ENCODE measurements around the gene MATK.

MATK gene

GRCh38 chr19:3760871-3761361, 25.3 kb downstream of the MATK start:
- TF ChIP-seq TAF1 (IDR thresholded peaks at IDR 0.05; ENCODE audit: low read depth) (no peak), TCF12 (IDR thresholded peaks at IDR 0.05; ENCODE audit: low read depth) (no peak), TEAD4 (IDR thresholded peaks at IDR 0.05) (no peak), ZBTB7A (IDR thresholded peaks at IDR 0.05; ENCODE audit: low read depth) (no peak; the same call in 1 of the 2 replicates), EGR1 (IDR thresholded peaks at IDR 0.05) (no peak), EP300 (IDR thresholded peaks at IDR 0.05; ENCODE audit: borderline replicate concordance) (no peak), CEBPB (IDR thresholded peaks at IDR 0.05) (no peak), RAD21 (IDR thresholded peaks at IDR 0.05; ENCODE audit: low read depth) (no peak), CREB1 (IDR thresholded peaks at IDR 0.05; ENCODE audit: low read depth) (no peak), FOXM1 (IDR thresholded peaks at IDR 0.05; ENCODE audit: borderline replicate concordance, low read depth) (no peak)
- TF ChIP-seq, protein P1, sequence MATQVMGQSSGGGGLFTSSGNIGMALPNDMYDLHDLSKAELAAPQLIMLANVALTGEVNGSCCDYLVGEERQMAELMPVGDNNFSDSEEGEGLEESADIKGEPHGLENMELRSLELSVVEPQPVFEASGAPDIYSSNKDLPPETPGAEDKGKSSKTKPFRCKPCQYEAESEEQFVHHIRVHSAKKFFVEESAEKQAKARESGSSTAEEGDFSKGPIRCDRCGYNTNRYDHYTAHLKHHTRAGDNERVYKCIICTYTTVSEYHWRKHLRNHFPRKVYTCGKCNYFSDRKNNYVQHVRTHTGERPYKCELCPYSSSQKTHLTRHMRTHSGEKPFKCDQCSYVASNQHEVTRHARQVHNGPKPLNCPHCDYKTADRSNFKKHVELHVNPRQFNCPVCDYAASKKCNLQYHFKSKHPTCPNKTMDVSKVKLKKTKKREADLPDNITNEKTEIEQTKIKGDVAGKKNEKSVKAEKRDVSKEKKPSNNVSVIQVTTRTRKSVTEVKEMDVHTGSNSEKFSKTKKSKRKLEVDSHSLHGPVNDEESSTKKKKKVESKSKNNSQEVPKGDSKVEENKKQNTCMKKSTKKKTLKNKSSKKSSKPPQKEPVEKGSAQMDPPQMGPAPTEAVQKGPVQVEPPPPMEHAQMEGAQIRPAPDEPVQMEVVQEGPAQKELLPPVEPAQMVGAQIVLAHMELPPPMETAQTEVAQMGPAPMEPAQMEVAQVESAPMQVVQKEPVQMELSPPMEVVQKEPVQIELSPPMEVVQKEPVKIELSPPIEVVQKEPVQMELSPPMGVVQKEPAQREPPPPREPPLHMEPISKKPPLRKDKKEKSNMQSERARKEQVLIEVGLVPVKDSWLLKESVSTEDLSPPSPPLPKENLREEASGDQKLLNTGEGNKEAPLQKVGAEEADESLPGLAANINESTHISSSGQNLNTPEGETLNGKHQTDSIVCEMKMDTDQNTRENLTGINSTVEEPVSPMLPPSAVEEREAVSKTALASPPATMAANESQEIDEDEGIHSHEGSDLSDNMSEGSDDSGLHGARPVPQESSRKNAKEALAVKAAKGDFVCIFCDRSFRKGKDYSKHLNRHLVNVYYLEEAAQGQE (IDR thresholded peaks at IDR 0.05; ENCODE audit: low read depth) = no peak
- TF ChIP-seq, protein P2, sequence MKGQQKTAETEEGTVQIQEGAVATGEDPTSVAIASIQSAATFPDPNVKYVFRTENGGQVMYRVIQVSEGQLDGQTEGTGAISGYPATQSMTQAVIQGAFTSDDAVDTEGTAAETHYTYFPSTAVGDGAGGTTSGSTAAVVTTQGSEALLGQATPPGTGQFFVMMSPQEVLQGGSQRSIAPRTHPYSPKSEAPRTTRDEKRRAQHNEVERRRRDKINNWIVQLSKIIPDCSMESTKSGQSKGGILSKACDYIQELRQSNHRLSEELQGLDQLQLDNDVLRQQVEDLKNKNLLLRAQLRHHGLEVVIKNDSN (IDR thresholded peaks at IDR 0.05) = no peak

GRCh38 chr19:3759482-3760254, 26.5 kb downstream of the MATK start:
- TF ChIP-seq CREB1 (IDR thresholded peaks at IDR 0.05; ENCODE audit: low read depth) (no peak), RAD21 (IDR thresholded peaks at IDR 0.05; ENCODE audit: low read depth) (no peak), TCF12 (IDR thresholded peaks at IDR 0.05; ENCODE audit: low read depth) (no peak), FOXM1 (IDR thresholded peaks at IDR 0.05; ENCODE audit: borderline replicate concordance, low read depth) (no peak), YY1 (IDR thresholded peaks at IDR 0.05; ENCODE audit: low read depth) (no peak), ZBTB7A (IDR thresholded peaks at IDR 0.05; ENCODE audit: low read depth) (no peak)
- TF ChIP-seq, protein P2 (IDR thresholded peaks at IDR 0.05) = no peak

- TF ChIP-seq, protein P2 (IDR thresholded peaks at IDR 0.05) = no peak
- TF ChIP-seq CEBPB (IDR thresholded peaks at IDR 0.05) (no peak), ZBTB7A (IDR thresholded peaks at IDR 0.05; ENCODE audit: low read depth) (no peak), TEAD4 (IDR thresholded peaks at IDR 0.05) (no peak), CREB1 (IDR thresholded peaks at IDR 0.05; ENCODE audit: low read depth) (no peak), TCF12 (IDR thresholded peaks at IDR 0.05; ENCODE audit: low read depth) (no peak), RAD21 (IDR thresholded peaks at IDR 0.05; ENCODE audit: low read depth) (no peak), EGR1 (IDR thresholded peaks at IDR 0.05) (no peak), EP300 (IDR thresholded peaks at IDR 0.05; ENCODE audit: borderline replicate concordance) (no peak), NFIC (IDR thresholded peaks at IDR 0.05) (no peak)
Measured at GRCh38 chr19:3753631-3754410, 32.4 kb downstream of the MATK start.

- TF ChIP-seq, protein P2 (IDR thresholded peaks at IDR 0.05) = no peak
- no peak for TF ChIP-seq CREB1 (IDR thresholded peaks at IDR 0.05; ENCODE audit: low read depth)
- TF ChIP-seq NFIC (IDR thresholded peaks at IDR 0.05) = no peak
- no peak for TF ChIP-seq CEBPB (IDR thresholded peaks at IDR 0.05)
- no peak for TF ChIP-seq ZBTB7A (IDR thresholded peaks at IDR 0.05; ENCODE audit: low read depth)
- TF ChIP-seq TEAD4 (IDR thresholded peaks at IDR 0.05) = no peak
- no peak for TF ChIP-seq EGR1 (IDR thresholded peaks at IDR 0.05)
- no peak for TF ChIP-seq RAD21 (IDR thresholded peaks at IDR 0.05; ENCODE audit: low read depth)
- no peak for TF ChIP-seq TAF1 (IDR thresholded peaks at IDR 0.05; ENCODE audit: low read depth)
- TF ChIP-seq YY1 (IDR thresholded peaks at IDR 0.05; ENCODE audit: low read depth) = no peak
- TF ChIP-seq EP300 (IDR thresholded peaks at IDR 0.05; ENCODE audit: borderline replicate concordance) = no peak
- no peak for TF ChIP-seq MAX (IDR thresholded peaks at IDR 0.05)
- TF ChIP-seq, protein P1 (IDR thresholded peaks at IDR 0.05; ENCODE audit: low read depth) = no peak
- no peak for TF ChIP-seq TCF12 (IDR thresholded peaks at IDR 0.05; ENCODE audit: low read depth)
- no peak for TF ChIP-seq FOXM1 (IDR thresholded peaks at IDR 0.05; ENCODE audit: borderline replicate concordance, low read depth)
Measured at GRCh38 chr19:3752492-3752891, 33.7 kb downstream of the MATK start.
